Loucy (cell line): ENCODE measurements around the gene SPOCK3.

Source experiments
- CTCF ChIP-seq: fragments of 200-600 bp; sonication (generic); conservative IDR thresholded peaks from 2 replicates; pipeline ENCODE4 v1.5.1; 2014; ENCODE audit warnings: mild to moderate bottlenecking, antibody characterized with exemption, low read length
- EZH2phosphoT487 ChIP-seq: fragments of 200-600 bp; IDR thresholded peaks from 2 replicates; pipeline ENCODE4 v1.6.1; 2018; ENCODE audit warnings: antibody characterized with exemption, mild to moderate bottlenecking, moderate library complexity, borderline replicate concordance

- no peak for TF ChIP-seq CTCF
- TF ChIP-seq EZH2phosphoT487, result no peak
These were observed 234.0 kb downstream of the SPOCK3 start for GRCh38 chr4:167000141-167000852.
